Suprapubic skin (tissue), 4 donors: ENCODE results near the gene TRDN.

Experiments used
- POLR2A ChIP-seq, 2 donors: fragments of 450-650 bp; IDR thresholded peaks; one replicate each; pipeline ENCODE4 v1.6.1; 2017; ENCODE audit warnings: antibody characterized with exemption in 2 of 2, mild to moderate bottlenecking in 2 of 2, moderate library complexity in 2 of 2
- POLR2AphosphoS5 ChIP-seq, 3 donors: sonication (generic); formaldehyde crosslinking; IDR thresholded peaks; one replicate each; pipeline ENCODE4 v1.6.1; 2017; ENCODE audit warnings: antibody characterized with exemption in 3 of 3
- TF ChIP-seq, protein P1 (sequence below), 2 donors: fragments of 200-600 bp in 1 of 2; fragments of 450-650 bp in 1 of 2; sonication (generic) in 1 of 2; IDR thresholded peaks; one replicate each; pipeline ENCODE4 v1.5.1; 2016 to 2019; ENCODE audit warnings: antibody characterized with exemption in 2 of 2, mild to moderate bottlenecking in 1 of 2, moderate library complexity in 1 of 2

DNA sequence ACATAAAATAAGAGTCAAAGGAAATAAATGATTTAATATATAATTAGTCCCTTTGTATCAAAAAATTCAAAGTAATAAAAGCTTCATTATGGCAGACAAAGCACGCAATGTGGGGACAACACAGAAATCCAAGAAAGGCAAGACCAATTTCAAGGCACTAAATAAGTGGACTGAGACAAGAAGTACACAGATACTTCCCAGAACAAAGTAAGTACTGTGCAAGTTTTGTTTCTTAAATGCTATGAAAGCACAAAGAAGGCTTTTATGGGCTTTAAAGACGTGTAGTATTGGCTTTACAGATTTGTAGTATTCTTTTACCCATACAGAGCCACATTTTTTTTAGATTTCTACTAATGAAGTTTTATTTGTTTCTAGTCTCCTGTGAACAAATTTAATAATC, 174.6 kb downstream of the TRDN start:
- TF ChIP-seq POLR2AphosphoS5 (IDR thresholded peaks at IDR 0.05) (no peak), POLR2A (IDR thresholded peaks at IDR 0.05) (no peak)
- TF ChIP-seq, protein P1, sequence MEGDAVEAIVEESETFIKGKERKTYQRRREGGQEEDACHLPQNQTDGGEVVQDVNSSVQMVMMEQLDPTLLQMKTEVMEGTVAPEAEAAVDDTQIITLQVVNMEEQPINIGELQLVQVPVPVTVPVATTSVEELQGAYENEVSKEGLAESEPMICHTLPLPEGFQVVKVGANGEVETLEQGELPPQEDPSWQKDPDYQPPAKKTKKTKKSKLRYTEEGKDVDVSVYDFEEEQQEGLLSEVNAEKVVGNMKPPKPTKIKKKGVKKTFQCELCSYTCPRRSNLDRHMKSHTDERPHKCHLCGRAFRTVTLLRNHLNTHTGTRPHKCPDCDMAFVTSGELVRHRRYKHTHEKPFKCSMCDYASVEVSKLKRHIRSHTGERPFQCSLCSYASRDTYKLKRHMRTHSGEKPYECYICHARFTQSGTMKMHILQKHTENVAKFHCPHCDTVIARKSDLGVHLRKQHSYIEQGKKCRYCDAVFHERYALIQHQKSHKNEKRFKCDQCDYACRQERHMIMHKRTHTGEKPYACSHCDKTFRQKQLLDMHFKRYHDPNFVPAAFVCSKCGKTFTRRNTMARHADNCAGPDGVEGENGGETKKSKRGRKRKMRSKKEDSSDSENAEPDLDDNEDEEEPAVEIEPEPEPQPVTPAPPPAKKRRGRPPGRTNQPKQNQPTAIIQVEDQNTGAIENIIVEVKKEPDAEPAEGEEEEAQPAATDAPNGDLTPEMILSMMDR (IDR thresholded peaks at IDR 0.05), result no peak
